ENCODE measurements around the gene C1orf116.

DNA sequence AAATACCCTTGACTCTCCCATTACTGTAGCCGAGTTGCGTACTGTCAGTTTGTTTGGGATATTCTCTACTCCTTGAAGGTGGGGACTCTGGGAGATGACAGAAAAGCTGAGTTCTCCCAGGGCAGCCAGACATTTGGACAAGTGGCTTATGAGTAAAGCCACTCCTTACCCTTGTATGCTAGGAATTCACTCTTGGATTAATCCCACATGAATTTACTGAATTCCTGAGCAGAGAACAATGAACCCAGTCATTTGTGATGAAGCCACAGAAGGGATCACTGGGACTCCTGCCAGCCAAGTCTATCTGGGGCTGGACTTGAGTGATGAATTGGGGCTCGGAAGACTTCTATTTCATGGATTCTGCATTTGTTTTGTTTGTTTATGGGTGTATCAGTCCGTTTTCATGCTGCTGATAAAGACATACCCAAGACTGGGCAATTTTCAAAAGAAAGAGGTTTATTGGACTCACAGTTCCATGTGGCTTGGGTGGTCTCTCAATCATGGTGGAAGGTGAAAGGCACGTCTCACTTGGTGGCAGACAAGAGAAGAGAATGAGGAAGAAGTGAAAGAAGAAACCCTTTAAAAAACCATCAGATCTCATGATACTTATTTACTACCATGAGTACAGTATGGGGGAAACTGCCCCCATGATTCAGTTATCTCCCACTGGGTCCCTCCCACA lies 25.1 kb downstream of the C1orf116 start:
- no peak for TF ChIP-seq CTCF (IDR thresholded peaks at IDR 0.05)
- TF ChIP-seq POLR2A (IDR thresholded peaks at IDR 0.05) = no peak
